GM23338 (cell line): ENCODE measurements around the gene MAGEA4. TPM values are rescaled to one million over a fixed set of nuclear protein-coding genes. Genes with fewer than 3 reads are reported as not detected.

Experiments
- ATAC-seq: fragments of 200-7000 bp; cut with Tn5 transposase; 3 replicates; pipeline ENCODE4 v1.9.1; 2020
- DNase-seq: peaks from one replicate; pipeline ENCODE4 v3.0.0-alpha.2; 2015; ENCODE audit warnings: low spot score
- H2AFZ ChIP-seq: fragments of 200-600 bp; sonication (generic); 2 replicates; pipeline ENCODE4 v1.8.0; 2016; ENCODE audit warnings: antibody characterized with exemption, mild to moderate bottlenecking, moderate library complexity
- H3F3A ChIP-seq: fragments of 200-600 bp; sonication (generic); replicated peaks from 2 replicates; pipeline ENCODE4 v1.8.0; 2017; ENCODE audit warnings: antibody characterized with exemption, mixed run types, low read depth
- H3K27ac ChIP-seq: fragments of 200-600 bp; sonication (generic); 2 replicates; pipeline ENCODE4 v1.6.1; 2016; ENCODE audit warnings: low read depth
- H3K27me3 ChIP-seq: fragments of 200-600 bp; sonication (generic); 2 replicates; pipeline ENCODE4 v1.8.0; 2016; ENCODE audit warnings: mild to moderate bottlenecking, mixed run types, moderate library complexity; ENCODE audit not compliant: insufficient read depth
- H3K36me3 ChIP-seq: fragments of 200-600 bp; sonication (generic); 2 replicates; pipeline ENCODE4 v1.8.0; 2016; ENCODE audit warnings: mild to moderate bottlenecking; ENCODE audit not compliant: insufficient read depth
- H3K4me1 ChIP-seq: fragments of 200-600 bp; sonication (generic); 2 replicates; pipeline ENCODE4 v1.8.0; 2016; ENCODE audit warnings: mild to moderate bottlenecking, moderate library complexity; ENCODE audit not compliant: insufficient read depth
- H3K4me2 ChIP-seq: fragments of 200-600 bp; sonication (generic); 2 replicates; pipeline ENCODE4 v1.7.1; 2017; ENCODE audit warnings: mixed run types
- H3K4me3 ChIP-seq: fragments of 200-600 bp; sonication (generic); 2 replicates; pipeline ENCODE4 v1.6.1; 2016; ENCODE audit warnings: mixed run types
- H3K79me2 ChIP-seq: fragments of 200-600 bp; sonication (generic); replicated peaks from 2 replicates; pipeline ENCODE4 v1.8.0; 2017; ENCODE audit warnings: mild to moderate bottlenecking; ENCODE audit not compliant: insufficient read depth
- H3K9me2 ChIP-seq: fragments of 200-600 bp; sonication (generic); 2 replicates; pipeline ENCODE4 v1.8.0; 2017; ENCODE audit not compliant: insufficient read depth
- H4K20me1 ChIP-seq: fragments of 200-600 bp; sonication (generic); replicated peaks from 2 replicates; pipeline ENCODE4 v1.8.0; 2017; ENCODE audit warnings: mild to moderate bottlenecking; ENCODE audit not compliant: insufficient read depth
- H3K27ac Mint-ChIP-seq: 2 replicates; pipeline ENCODE4 v1.8.0; 2020; ENCODE audit warnings: inconsistent platforms, mild to moderate bottlenecking, moderate library complexity, mixed read lengths
- H3K27me3 Mint-ChIP-seq: 3 replicates; pipeline ENCODE4 v1.8.0; 2022; ENCODE audit warnings: low read depth, mild to moderate bottlenecking, moderate library complexity, mixed read lengths, inconsistent platforms; ENCODE audit not compliant: insufficient read depth, poor library complexity
- H3K36me3 Mint-ChIP-seq: 3 replicates; pipeline ENCODE4 v1.8.0; 2021; ENCODE audit warnings: low read depth, mild to moderate bottlenecking, inconsistent platforms, moderate library complexity, mixed read lengths
- H3K4me1 Mint-ChIP-seq: 3 replicates; pipeline ENCODE4 v1.8.0; 2020; ENCODE audit warnings: mild to moderate bottlenecking, inconsistent platforms, mixed read lengths
- H3K4me3 Mint-ChIP-seq: 3 replicates; pipeline ENCODE4 v1.8.0; 2021; ENCODE audit warnings: moderate library complexity, mild to moderate bottlenecking, inconsistent platforms, mixed read lengths
- H3K9me3 Mint-ChIP-seq: 3 replicates; pipeline ENCODE4 v1.8.0; 2020; ENCODE audit warnings: moderate library complexity, mild to moderate bottlenecking, inconsistent platforms, mixed read lengths
- EZH2 ChIP-seq: fragments of 200-600 bp; sonication (generic); IDR thresholded peaks from one replicate; pipeline ENCODE4 v1.8.0; 2017; ENCODE audit warnings: antibody characterized with exemption, mild to moderate bottlenecking, low read depth; ENCODE audit not compliant: unreplicated experiment
- JUNB ChIP-seq: IDR thresholded peaks from one replicate; pipeline ENCODE4 v1.6.1; 2016; ENCODE audit warnings: antibody characterized with exemption; ENCODE audit not compliant: unreplicated experiment
- NANOG ChIP-seq: IDR thresholded peaks from 2 replicates; pipeline ENCODE4 v1.6.1; 2016; ENCODE audit warnings: antibody characterized with exemption, borderline replicate concordance
- POLR2AphosphoS5 ChIP-seq: IDR thresholded peaks from 2 replicates; pipeline ENCODE4 v1.6.1; 2016; ENCODE audit warnings: antibody characterized with exemption, low read depth
- ZNF331 ChIP-seq: fragments of 250-450 bp; sonication (Bioruptor Pico); IDR thresholded peaks from 2 replicates; pipeline ENCODE4 v1.5.0; 2020; ENCODE audit warnings: low read depth, mild to moderate bottlenecking, moderate library complexity
- polyA plus RNA-seq: library from polyadenylated mRNA; unstranded; fragments of >200 nt; fragmentation: Nextera tagmentation; extraction: Ambion mirVana; gene quantifications from 2 replicates; pipeline ENCODE4 v1.2.1, GENCODE V29; 2016
- total RNA-seq: library from RNA; depleted of rRNA; stranded (reverse); fragments of >200 nt; shearing (Covaris generic); gene quantifications from 2 replicates; pipeline ENCODE4 v1.2.3, GENCODE V29; 2014
- TF ChIP-seq, protein P1 (sequence below): fragments of 250-450 bp; sonication (Bioruptor Pico); IDR thresholded peaks from 2 replicates; pipeline ENCODE4 v1.5.0; 2020; ENCODE audit warnings: mild to moderate bottlenecking, moderate library complexity
- TF ChIP-seq, protein P2 (sequence below): IDR thresholded peaks from one replicate; pipeline ENCODE4 v1.6.1; 2018; ENCODE audit warnings: antibody characterized with exemption; ENCODE audit not compliant: unreplicated experiment

Gene MAGEA4
- total and polyA plus RNA-seq, 2 experiments from 2014 or later: 0.73 to 2.8 TPM

DNA sequence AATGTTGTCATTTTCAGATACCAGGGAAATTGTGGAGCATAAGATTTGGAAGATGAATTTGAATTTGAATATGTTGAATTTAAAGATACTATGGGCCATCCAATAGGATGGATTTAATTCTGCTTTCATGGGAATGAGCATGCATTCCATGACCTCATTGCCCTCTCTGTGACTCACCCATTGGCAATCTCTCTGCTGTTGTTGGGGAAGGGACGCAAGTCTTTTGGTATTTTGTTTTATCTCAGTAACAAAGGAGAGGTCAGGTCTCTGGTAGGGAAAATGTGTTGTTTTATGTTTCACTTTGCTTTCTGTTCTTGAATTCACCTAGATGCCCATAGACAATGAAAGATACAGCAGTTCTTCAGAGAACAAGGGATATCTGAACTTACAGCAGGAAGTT lies 42.1 kb upstream of the MAGEA4 start (continued):
- TF ChIP-seq, protein P1, sequence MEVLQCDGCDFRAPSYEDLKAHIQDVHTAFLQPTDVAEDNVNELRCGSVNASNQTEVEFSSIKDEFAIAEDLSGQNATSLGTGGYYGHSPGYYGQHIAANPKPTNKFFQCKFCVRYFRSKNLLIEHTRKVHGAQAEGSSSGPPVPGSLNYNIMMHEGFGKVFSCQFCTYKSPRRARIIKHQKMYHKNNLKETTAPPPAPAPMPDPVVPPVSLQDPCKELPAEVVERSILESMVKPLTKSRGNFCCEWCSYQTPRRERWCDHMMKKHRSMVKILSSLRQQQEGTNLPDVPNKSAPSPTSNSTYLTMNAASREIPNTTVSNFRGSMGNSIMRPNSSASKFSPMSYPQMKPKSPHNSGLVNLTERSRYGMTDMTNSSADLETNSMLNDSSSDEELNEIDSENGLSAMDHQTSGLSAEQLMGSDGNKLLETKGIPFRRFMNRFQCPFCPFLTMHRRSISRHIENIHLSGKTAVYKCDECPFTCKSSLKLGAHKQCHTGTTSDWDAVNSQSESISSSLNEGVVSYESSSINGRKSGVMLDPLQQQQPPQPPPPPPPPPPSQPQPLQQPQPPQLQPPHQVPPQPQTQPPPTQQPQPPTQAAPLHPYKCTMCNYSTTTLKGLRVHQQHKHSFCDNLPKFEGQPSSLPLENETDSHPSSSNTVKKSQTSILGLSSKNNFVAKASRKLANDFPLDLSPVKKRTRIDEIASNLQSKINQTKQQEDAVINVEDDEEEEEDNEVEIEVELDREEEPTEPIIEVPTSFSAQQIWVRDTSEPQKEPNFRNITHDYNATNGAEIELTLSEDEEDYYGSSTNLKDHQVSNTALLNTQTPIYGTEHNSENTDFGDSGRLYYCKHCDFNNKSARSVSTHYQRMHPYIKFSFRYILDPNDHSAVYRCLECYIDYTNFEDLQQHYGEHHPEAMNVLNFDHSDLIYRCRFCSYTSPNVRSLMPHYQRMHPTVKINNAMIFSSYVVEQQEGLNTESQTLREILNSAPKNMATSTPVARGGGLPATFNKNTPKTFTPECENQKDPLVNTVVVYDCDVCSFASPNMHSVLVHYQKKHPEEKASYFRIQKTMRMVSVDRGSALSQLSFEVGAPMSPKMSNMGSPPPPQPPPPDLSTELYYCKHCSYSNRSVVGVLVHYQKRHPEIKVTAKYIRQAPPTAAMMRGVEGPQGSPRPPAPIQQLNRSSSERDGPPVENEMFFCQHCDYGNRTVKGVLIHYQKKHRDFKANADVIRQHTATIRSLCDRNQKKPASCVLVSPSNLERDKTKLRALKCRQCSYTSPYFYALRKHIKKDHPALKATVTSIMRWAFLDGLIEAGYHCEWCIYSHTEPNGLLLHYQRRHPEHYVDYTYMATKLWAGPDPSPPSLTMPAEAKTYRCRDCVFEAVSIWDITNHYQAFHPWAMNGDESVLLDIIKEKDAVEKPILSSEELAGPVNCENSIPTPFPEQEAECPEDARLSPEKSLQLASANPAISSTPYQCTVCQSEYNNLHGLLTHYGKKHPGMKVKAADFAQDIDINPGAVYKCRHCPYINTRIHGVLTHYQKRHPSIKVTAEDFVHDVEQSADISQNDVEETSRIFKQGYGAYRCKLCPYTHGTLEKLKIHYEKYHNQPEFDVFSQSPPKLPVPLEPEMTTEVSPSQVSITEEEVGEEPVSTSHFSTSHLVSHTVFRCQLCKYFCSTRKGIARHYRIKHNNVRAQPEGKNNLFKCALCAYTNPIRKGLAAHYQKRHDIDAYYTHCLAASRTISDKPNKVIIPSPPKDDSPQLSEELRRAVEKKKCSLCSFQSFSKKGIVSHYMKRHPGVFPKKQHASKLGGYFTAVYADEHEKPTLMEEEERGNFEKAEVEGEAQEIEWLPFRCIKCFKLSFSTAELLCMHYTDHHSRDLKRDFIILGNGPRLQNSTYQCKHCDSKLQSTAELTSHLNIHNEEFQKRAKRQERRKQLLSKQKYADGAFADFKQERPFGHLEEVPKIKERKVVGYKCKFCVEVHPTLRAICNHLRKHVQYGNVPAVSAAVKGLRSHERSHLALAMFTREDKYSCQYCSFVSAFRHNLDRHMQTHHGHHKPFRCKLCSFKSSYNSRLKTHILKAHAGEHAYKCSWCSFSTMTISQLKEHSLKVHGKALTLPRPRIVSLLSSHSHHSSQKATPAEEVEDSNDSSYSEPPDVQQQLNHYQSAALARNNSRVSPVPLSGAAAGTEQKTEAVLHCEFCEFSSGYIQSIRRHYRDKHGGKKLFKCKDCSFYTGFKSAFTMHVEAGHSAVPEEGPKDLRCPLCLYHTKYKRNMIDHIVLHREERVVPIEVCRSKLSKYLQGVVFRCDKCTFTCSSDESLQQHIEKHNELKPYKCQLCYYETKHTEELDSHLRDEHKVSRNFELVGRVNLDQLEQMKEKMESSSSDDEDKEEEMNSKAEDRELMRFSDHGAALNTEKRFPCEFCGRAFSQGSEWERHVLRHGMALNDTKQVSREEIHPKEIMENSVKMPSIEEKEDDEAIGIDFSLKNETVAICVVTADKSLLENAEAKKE: no peak
- TF ChIP-seq POLR2AphosphoS5: no peak
- no peak for TF ChIP-seq EZH2
- no peak for TF ChIP-seq ZNF331
- TF ChIP-seq, protein P2, sequence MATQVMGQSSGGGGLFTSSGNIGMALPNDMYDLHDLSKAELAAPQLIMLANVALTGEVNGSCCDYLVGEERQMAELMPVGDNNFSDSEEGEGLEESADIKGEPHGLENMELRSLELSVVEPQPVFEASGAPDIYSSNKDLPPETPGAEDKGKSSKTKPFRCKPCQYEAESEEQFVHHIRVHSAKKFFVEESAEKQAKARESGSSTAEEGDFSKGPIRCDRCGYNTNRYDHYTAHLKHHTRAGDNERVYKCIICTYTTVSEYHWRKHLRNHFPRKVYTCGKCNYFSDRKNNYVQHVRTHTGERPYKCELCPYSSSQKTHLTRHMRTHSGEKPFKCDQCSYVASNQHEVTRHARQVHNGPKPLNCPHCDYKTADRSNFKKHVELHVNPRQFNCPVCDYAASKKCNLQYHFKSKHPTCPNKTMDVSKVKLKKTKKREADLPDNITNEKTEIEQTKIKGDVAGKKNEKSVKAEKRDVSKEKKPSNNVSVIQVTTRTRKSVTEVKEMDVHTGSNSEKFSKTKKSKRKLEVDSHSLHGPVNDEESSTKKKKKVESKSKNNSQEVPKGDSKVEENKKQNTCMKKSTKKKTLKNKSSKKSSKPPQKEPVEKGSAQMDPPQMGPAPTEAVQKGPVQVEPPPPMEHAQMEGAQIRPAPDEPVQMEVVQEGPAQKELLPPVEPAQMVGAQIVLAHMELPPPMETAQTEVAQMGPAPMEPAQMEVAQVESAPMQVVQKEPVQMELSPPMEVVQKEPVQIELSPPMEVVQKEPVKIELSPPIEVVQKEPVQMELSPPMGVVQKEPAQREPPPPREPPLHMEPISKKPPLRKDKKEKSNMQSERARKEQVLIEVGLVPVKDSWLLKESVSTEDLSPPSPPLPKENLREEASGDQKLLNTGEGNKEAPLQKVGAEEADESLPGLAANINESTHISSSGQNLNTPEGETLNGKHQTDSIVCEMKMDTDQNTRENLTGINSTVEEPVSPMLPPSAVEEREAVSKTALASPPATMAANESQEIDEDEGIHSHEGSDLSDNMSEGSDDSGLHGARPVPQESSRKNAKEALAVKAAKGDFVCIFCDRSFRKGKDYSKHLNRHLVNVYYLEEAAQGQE: no peak

DNA sequence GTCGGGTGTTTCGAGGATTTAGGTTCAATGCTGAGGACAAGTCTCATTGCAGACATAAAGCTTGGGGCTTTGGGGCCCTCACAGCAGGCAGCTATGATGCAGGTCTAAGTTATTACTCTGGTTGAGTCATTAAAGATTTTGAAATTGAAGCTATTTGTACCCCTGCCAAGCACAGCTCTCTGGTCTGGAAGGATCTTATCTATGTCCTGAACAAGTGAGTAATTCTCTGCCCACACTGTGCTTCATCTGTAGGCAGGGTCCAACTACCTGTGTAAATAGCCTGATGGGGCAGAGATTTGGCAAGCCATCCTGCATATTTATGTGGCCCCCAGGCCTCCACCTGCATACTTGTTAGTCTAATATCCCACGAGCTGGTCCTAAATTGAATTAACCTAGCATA lies 41.4 kb upstream of the MAGEA4 start:
- no peaks in the 10 kb centered on the region for H3F3A ChIP-seq
- ATAC-seq: no peak
- H3K27ac ChIP-seq: no peak overlapping the region
- no peaks in the 10 kb centered on the region for H3K36me3 ChIP-seq
- no peaks in the 10 kb centered on the region for H3K4me1 ChIP-seq
- no peak overlapping the region for H3K4me2 ChIP-seq
- Mint-ChIP-seq H3K36me3 (no peaks in the 10 kb centered on the region), H3K27ac (no peak overlapping the region), H3K4me1 (no peaks in the 10 kb centered on the region), H3K9me3 (no peaks in the 10 kb centered on the region), H3K27me3 (peaks cover 1% of the 10 kb centered on the region), H3K4me3 (no peak overlapping the region)
- H3K4me3 ChIP-seq: no peak overlapping the region
- no peak overlapping the region for H2AFZ ChIP-seq
- H3K9me2 ChIP-seq: no peaks in the 10 kb centered on the region
- no peaks in the 10 kb centered on the region for H4K20me1 ChIP-seq
- no peaks in the 10 kb centered on the region for H3K79me2 ChIP-seq
- H3K27me3 ChIP-seq: no peaks in the 10 kb centered on the region
- no peak for DNase-seq
- TF ChIP-seq NANOG (no peak), JUNB (no peak)
- TF ChIP-seq, protein P1: no peak
